HCT116 (cell line): ENCODE data around the gene AGBL1. TPM values are rescaled to one million over a fixed set of nuclear protein-coding genes. Genes with fewer than 3 reads are reported as not detected.
"Not testable (repeated sequence)": the region's sequence is repeated elsewhere in the genome, so short reads cannot be mapped to it uniquely, and the experiment has no call there.

Source experiments
- ATAC-seq: fragments of 200-7000 bp; cut with Tn5 transposase; 2 replicates; pipeline ENCODE4 v1.9.1; 2020; ENCODE audit warnings: mild to moderate bottlenecking, moderate library complexity
- BruUV-seq: library from RNA; stranded (reverse); fragments of 400-500 nt; replicated peaks from 2 replicates; lab custom pipeline; 2021; lab: Mats Ljungman, UMichigan
- CTCF ChIA-PET: fragments of 300-600 bp; sonication (Branson Sonifier 250); formaldehyde crosslinking; loops from one replicate; lab custom pipeline; 2021; ENCODE audit warnings: antibody characterized with exemption; lab: Charles Lee
- POLR2A ChIA-PET: fragments of 300-600, 350-600 bp; sonication (Branson Sonifier 250); formaldehyde crosslinking; loops from one replicate; lab custom pipeline; 2021; ENCODE audit warnings: antibody characterized with exemption; lab: Charles Lee
- RAD21 ChIA-PET, 2 experiments: fragments of 300-600 bp; sonication (Branson Sonifier 250); formaldehyde crosslinking; loops; one replicate each; lab custom pipeline; 2023; ENCODE audit warnings: low total read pairs in 2 of 2; ENCODE audit not compliant: uncharacterized antibody in 2 of 2, unreplicated experiment in 2 of 2, low non-redundant PET in 1 of 2; lab: Charles Lee
- DNase-seq: peaks from one replicate; pipeline ENCODE4 v3.0.0-alpha.2; 2010; ENCODE audit warnings: low read depth, low spot score
- H2AFZ ChIP-seq: fragments of 200-600 bp; shearing (Covaris generic), sonication (generic); 2 replicates; pipeline ENCODE4 v1.6.1; 2017; ENCODE audit warnings: low read depth, mixed run types, mixed read lengths, antibody characterized with exemption, low read length; ENCODE audit not compliant: poor library complexity, severe bottlenecking
- H3K27ac ChIP-seq: 2 replicates; pipeline ENCODE4 v1.5.1; 2012; ENCODE audit warnings: low read depth, low read length
- H3K27me3 ChIP-seq: fragments of 200-600 bp; sonication (generic); 2 replicates; pipeline ENCODE4 v1.6.1; 2016; ENCODE audit warnings: mixed run types, low read length, mixed read lengths; ENCODE audit not compliant: insufficient read depth
- H3K36me3 ChIP-seq, 2 experiments: fragments of 200-500 bp in 1 of 2; fragments of 200-600 bp in 1 of 2; sonication (Bioruptor generic) in 1 of 2; sonication (generic) in 1 of 2; 2 replicates each; pipeline versions ENCODE4 v1.5.1 to v1.6.1; 2014 to 2016; ENCODE audit warnings: low read length in 2 of 2, inconsistent platforms in 1 of 2, mixed read lengths in 1 of 2, mixed run types in 1 of 2; ENCODE audit not compliant: insufficient read depth in 2 of 2, control insufficient read depth in 1 of 2
- H3K4me1 ChIP-seq, 2 experiments: fragments of 200-600 bp in 1 of 2; sonication (generic) in 1 of 2; 2 replicates each; pipeline versions ENCODE4 v1.5.1 to v1.6.1; 2012 to 2017; ENCODE audit warnings: low read length in 2 of 2, inconsistent platforms in 1 of 2, mild to moderate bottlenecking in 1 of 2, mixed read lengths in 1 of 2, mixed run types in 1 of 2, moderate library complexity in 1 of 2; ENCODE audit not compliant: insufficient read depth in 2 of 2, control insufficient read depth in 1 of 2
- H3K4me2 ChIP-seq: fragments of 200-600 bp; sonication (generic); 2 replicates; pipeline ENCODE4 v1.6.1; 2017; ENCODE audit warnings: mixed run types, low read length, mixed read lengths
- H3K4me3 ChIP-seq, 2 experiments: fragments of 200-600 bp in 1 of 2; sonication (generic) in 1 of 2; replicated peaks in 1 of 2; 2 replicates each; pipeline ENCODE4 v1.5.1; 2011 to 2016; ENCODE audit warnings: low read length in 2 of 2, control low read depth in 1 of 2, low read depth in 1 of 2, mild to moderate bottlenecking in 1 of 2, mixed read lengths in 1 of 2, mixed run types in 1 of 2
- H3K79me2 ChIP-seq: fragments of 200-600 bp; sonication (generic); 2 replicates; pipeline ENCODE4 v1.6.1; 2017; ENCODE audit warnings: mild to moderate bottlenecking, mixed run types, low read length, moderate library complexity, mixed read lengths; ENCODE audit not compliant: insufficient read depth
- H3K9ac ChIP-seq: fragments of 200-600 bp; sonication (generic); 2 replicates; pipeline ENCODE4 v1.6.1; 2016; ENCODE audit warnings: low read length, mixed read lengths
- H3K9me2 ChIP-seq: fragments of 200-600 bp; sonication (generic), shearing (Covaris generic); 2 replicates; pipeline ENCODE4 v1.6.1; 2017; ENCODE audit warnings: mixed run types, mild to moderate bottlenecking, moderate library complexity; ENCODE audit not compliant: insufficient read depth
- H3K9me3 ChIP-seq, 2 experiments: fragments of 200-500 bp in 1 of 2; fragments of 200-600 bp in 1 of 2; sonication (Bioruptor generic) in 1 of 2; sonication (generic) in 1 of 2; 2 replicates each; pipeline ENCODE4 v1.6.1; 2014 to 2017; ENCODE audit warnings: low read length in 2 of 2, mixed read lengths in 2 of 2, inconsistent platforms in 1 of 2, low read depth in 1 of 2, mild to moderate bottlenecking in 1 of 2, mixed run types in 1 of 2, moderate library complexity in 1 of 2; ENCODE audit not compliant: control insufficient read depth in 1 of 2, insufficient read depth in 1 of 2
- H4K20me1 ChIP-seq: fragments of 200-600 bp; sonication (generic), shearing (Covaris generic); 2 replicates; pipeline ENCODE4 v1.6.1; 2017; ENCODE audit warnings: mixed run types, mild to moderate bottlenecking, moderate library complexity; ENCODE audit not compliant: insufficient read depth
- ATF3 ChIP-seq: IDR thresholded peaks from 2 replicates; pipeline ENCODE4 v1.6.1; 2012
- CBX3 ChIP-seq: IDR thresholded peaks from 2 replicates; pipeline ENCODE4 v1.6.1; 2012; ENCODE audit warnings: low read depth
- CEBPB ChIP-seq: IDR thresholded peaks from 2 replicates; pipeline ENCODE4 v1.6.1; 2012; ENCODE audit warnings: low read depth
- CTCF ChIP-seq, 3 experiments: fragments of 200-600 bp in 1 of 3; sonication (generic) in 1 of 3; IDR thresholded peaks in 2 of 3; conservative IDR thresholded peaks in 1 of 3; 2 replicates each; pipeline ENCODE4 v1.5.1; 2012 to 2017; ENCODE audit warnings: low read depth in 2 of 3, low read length in 2 of 3, antibody characterized with exemption in 1 of 3, borderline replicate concordance in 1 of 3, control low read depth in 1 of 3, mild to moderate bottlenecking in 1 of 3, mixed read lengths in 1 of 3, mixed run types in 1 of 3, moderate library complexity in 1 of 3; ENCODE audit not compliant: insufficient read depth in 1 of 3
- EGR1 ChIP-seq: IDR thresholded peaks from 2 replicates; pipeline ENCODE4 v1.6.1; 2012; ENCODE audit warnings: low read depth
- ELF1 ChIP-seq: IDR thresholded peaks from 2 replicates; pipeline ENCODE4 v1.6.1; 2012; ENCODE audit warnings: low read depth, borderline replicate concordance
- EZH2 ChIP-seq: fragments of 200-600 bp; sonication (generic); IDR thresholded peaks from 2 replicates; pipeline ENCODE4 v1.6.1; 2017; ENCODE audit warnings: antibody characterized with exemption, mixed run types
- FOSL1 ChIP-seq: IDR thresholded peaks from 2 replicates; pipeline ENCODE4 v1.6.1; 2012; ENCODE audit warnings: low read depth
- POLR2AphosphoS5 ChIP-seq: IDR thresholded peaks from 2 replicates; pipeline ENCODE4 v1.6.1; 2011; ENCODE audit warnings: mild to moderate bottlenecking, low read depth, low read length, moderate library complexity
- SIN3A ChIP-seq: IDR thresholded peaks from 2 replicates; pipeline ENCODE4 v1.6.1; 2012; ENCODE audit warnings: low read depth
- SP1 ChIP-seq: IDR thresholded peaks from 2 replicates; pipeline ENCODE4 v1.6.1; 2012; ENCODE audit warnings: low read depth
- TCF7L2 ChIP-seq: IDR thresholded peaks from 2 replicates; pipeline ENCODE4 v1.7.0; 2011; ENCODE audit warnings: borderline replicate concordance, inconsistent platforms; ENCODE audit not compliant: insufficient read depth, insufficient read length; ENCODE audit errors: extremely low read depth
- ZBTB33 ChIP-seq: IDR thresholded peaks from 2 replicates; pipeline ENCODE4 v1.6.1; 2011; ENCODE audit warnings: mild to moderate bottlenecking, low read length, moderate library complexity; ENCODE audit not compliant: insufficient replicate concordance; ENCODE audit errors: extremely low read depth
- intact Hi-C: fragments of 100-400 bp; cut with micrococcal nuclease; formaldehyde crosslinking; loops from 2 replicates; pipeline ENCODE4 v1.10.0; 2022
- total RNA-seq: library from RNA; stranded (reverse); gene quantifications from one replicate; pipeline ENCODE4 v1.2.1, GENCODE V29; 2021; ENCODE audit not compliant: unreplicated experiment

The AGBL1 gene
- total RNA-seq, 1 experiment from 2014 or later, result not detected

GRCh38 chr15:86446253-86446640, 366.6 kb downstream of the AGBL1 start:
- Histone ChIP-seq H3K79me2 (no peaks in the 10 kb centered on the region), H4K20me1 (no peaks in the 10 kb centered on the region), H3K9me2 (no peaks in the 10 kb centered on the region), H3K4me2 (no peak overlapping the region), H3K36me3 (no peaks in the 10 kb centered on the region), H3K27ac (no peak overlapping the region), H3K9ac (no peak overlapping the region), H3K4me3 (no peak overlapping the region), H2AFZ (no peak overlapping the region), H3K9me3 (peaks cover 9 to 28% of the 10 kb centered on the region in 2 experiments; a peak in 2 of 4 replicates), H3K27me3 (no peaks in the 10 kb centered on the region), H3K4me1 (no peaks in the 10 kb centered on the region)
- ChIA-PET RAD21 (no interaction called here), CTCF (no interaction called here), POLR2A (no interaction called here)
- no peak for ATAC-seq
- intact Hi-C loops, result no loop called here
- BruUV-seq, result no TSS peak
- no peak for DNase-seq
- TF ChIP-seq ELF1, result no peak
- TF ChIP-seq FOSL1, result no peak
- no peak for TF ChIP-seq POLR2AphosphoS5
- no peak for TF ChIP-seq EZH2
- TF ChIP-seq TCF7L2, result no peak
- no peak for TF ChIP-seq CBX3
- TF ChIP-seq ZBTB33, result no peak
- no peak for TF ChIP-seq SIN3A
- TF ChIP-seq EGR1, result no peak
- TF ChIP-seq ATF3, result no peak
- TF ChIP-seq CEBPB, result no peak
- TF ChIP-seq SP1, result no peak
- no peak for TF ChIP-seq CTCF (IDR thresholded peaks at IDR 0.05 in 2 of 3, conservative IDR thresholded peaks at IDR 0.05 in 1 of 3; ENCODE audit: borderline replicate concordance in 1 of 3, insufficient read depth in 1 of 3, low read depth in 2 of 3, low read length in 2 of 3)

- H3K27ac ChIP-seq, RAD21 ChIA-PET, H3K79me2 ChIP-seq, POLR2A ChIA-PET, H3K27me3 ChIP-seq, H3K4me2 ChIP-seq, H2AFZ ChIP-seq, CTCF ChIA-PET, H3K4me3 ChIP-seq, H3K9me2 ChIP-seq, H3K9ac ChIP-seq, H3K36me3 ChIP-seq, H3K4me1 ChIP-seq, DNase-seq, ATAC-seq, H4K20me1 ChIP-seq, BruUV-seq: not testable (repeated sequence)
- intact Hi-C loops, result loop anchor here (10.0 kb wide), 1 partner anchor 61 kb away; no protein-coding TSS in a partner anchor
- H3K9me3 ChIP-seq, result peaks cover 5 to 13% of the 10 kb centered on the region in 2 experiments; a peak in 2 of 4 replicates
Observed at GRCh38 chr15:86465470-86466039, 385.9 kb downstream of the AGBL1 start.
